GM12892 (cell line): Measurements from ENCODE around the gene COX8C.

Experiments
- DNase-seq: peaks from one replicate; pipeline ENCODE4 v3.0.0; 2011; ENCODE audit not compliant: insufficient read length
- FAIRE-seq: peaks from 2 replicates; lab custom pipeline; 2011; peaks lifted over from hg19 to GRCh38; lab: Jason Lieb, UNC
- POLR2A ChIP-seq: IDR thresholded peaks from 2 replicates; pipeline ENCODE4 v1.6.1; 2011; ENCODE audit warnings: low read depth, low read length, control low read depth
- POLR2AphosphoS5 ChIP-seq: IDR thresholded peaks from 2 replicates; pipeline ENCODE4 v1.6.1; 2011; ENCODE audit warnings: low read depth, low read length, control low read depth
- TAF1 ChIP-seq: IDR thresholded peaks from 2 replicates; pipeline ENCODE4 v1.6.1; 2011; ENCODE audit warnings: low read depth, mild to moderate bottlenecking, control low read depth, low read length, borderline replicate concordance

The COX8C gene

DNA sequence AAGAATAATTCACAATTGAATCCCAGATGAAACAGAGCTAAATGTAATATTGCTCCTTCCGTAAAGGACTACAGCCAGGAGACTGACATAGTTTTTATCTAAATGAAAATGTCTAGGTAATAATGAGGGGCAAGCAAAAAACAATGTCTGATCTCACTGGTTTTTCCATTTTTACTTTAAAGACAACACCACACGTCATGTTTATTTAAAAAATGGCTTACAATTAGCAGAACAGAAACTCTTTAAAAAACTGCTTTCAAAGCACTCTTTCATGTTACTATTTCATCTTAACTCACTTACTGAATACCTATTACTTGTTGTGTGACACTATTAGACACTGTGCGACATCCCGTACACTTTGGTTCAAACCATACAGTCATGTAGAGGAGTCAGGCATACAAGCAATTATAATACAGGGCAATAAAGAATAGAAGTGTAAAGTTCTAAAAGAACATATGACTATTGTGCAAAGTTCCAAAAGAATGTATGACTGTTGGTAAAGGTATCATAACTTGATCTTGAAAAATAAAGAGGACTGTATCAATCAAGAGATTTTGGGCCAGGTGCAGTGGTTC lies 23.3 kb upstream of the COX8C start:
- TF ChIP-seq TAF1 (no peak), POLR2A (no peak), POLR2AphosphoS5 (no peak)
- FAIRE-seq: peak; percentile 30
- DNase-seq: no peak

DNA sequence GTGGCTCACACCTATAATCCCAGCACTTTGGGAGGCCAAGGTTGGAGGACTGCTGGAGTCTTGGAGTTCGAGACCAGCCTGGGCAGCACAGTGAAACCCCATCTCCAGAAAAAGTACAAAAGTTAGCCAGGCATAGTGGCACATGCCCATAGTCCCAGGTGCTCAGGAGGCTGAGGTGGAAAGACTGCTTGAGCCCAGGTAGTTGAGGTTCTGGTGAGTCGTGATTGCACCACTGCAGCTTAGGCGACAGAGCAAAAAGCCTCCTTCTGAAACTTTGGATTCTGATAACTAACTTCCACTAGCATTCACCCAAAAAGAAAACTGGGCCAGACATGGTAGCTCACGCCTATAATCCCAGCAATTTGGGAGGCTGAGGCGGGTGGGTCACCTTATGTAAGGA lies 20.8 kb upstream of the COX8C start:
- TF ChIP-seq POLR2A (no peak), TAF1 (no peak), POLR2AphosphoS5 (no peak)
- FAIRE-seq (no peak), DNase-seq (no peak)

DNA sequence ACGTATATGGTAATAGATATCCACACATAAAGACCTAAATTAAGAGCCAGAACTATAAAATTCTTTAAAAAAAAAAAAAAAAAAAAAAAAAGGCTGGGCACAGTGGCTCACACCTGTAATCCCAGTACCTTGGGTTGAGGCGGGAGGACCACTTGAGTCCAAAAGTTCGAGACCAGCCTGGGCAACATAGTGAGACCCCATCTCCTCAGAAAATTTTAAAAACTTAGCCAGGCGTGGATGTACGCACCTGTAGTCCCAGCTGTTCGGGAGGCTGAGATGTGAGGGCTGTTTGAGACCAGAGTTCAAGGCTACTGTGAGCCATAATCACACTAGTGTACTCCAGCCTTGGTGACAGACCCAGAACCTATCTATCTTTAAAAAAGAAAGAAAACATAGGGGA lies 18.4 kb upstream of the COX8C start:
- TF ChIP-seq POLR2AphosphoS5: no peak
- no peak for TF ChIP-seq TAF1
- TF ChIP-seq POLR2A: no peak
- FAIRE-seq: no peak

DNA sequence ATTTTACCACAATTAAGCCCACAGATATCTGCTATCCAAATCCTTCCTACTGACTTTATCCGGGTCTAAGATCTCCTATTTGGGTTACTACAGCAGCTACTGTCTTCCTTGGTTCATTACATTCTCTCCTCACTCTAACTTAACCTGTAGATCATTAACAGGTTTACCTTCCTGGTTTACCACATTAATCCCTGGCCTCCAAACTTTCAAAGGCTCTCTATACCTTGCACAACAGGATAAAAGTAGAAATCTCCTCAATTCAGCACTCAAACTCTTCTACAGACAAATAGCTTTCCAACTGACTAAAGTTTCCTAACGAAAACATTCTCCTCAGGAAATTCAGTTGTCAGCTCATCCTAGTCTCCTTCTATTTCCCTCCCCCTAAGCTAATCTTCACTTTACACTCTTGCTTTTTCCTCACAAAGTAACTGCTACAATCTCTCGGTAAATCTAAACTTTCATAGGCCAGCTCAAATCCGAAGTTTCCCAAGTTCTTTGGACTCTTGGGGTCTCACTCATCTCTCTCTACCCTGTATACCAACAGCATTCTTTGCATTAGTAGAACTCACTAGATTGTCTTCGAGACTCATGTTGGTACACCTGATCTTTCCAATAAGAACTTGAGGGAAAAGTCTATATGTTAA lies 16.9 kb upstream of the COX8C start:
- DNase-seq (no peak), FAIRE-seq (no peak)
- TF ChIP-seq POLR2A (no peak), TAF1 (no peak), POLR2AphosphoS5 (no peak)

More for the DNA sequence above, 18.4 kb upstream of the COX8C start:
- no peak for DNase-seq

DNA sequence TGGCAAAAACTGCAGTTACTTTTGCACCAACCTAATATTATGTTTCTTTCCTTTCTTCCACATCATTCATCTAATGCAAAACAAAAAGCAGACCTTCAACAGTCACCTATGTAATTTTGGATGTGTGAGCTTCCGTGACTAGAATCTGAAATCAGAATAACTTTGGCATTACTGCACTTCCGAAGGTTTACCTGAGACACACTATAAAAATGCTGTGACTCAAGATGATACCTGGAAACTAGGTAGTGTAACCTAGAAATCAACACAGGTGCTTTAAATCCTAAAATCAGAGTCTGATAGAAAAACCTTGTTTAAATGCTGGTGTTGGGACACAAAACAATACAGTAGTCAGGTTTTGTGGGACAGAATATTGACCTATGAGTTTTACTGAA lies 16.4 kb upstream of the COX8C start:
- TF ChIP-seq TAF1: no peak
- TF ChIP-seq POLR2A: no peak
- TF ChIP-seq POLR2AphosphoS5: no peak
- no peak for DNase-seq
- FAIRE-seq: no peak

DNA sequence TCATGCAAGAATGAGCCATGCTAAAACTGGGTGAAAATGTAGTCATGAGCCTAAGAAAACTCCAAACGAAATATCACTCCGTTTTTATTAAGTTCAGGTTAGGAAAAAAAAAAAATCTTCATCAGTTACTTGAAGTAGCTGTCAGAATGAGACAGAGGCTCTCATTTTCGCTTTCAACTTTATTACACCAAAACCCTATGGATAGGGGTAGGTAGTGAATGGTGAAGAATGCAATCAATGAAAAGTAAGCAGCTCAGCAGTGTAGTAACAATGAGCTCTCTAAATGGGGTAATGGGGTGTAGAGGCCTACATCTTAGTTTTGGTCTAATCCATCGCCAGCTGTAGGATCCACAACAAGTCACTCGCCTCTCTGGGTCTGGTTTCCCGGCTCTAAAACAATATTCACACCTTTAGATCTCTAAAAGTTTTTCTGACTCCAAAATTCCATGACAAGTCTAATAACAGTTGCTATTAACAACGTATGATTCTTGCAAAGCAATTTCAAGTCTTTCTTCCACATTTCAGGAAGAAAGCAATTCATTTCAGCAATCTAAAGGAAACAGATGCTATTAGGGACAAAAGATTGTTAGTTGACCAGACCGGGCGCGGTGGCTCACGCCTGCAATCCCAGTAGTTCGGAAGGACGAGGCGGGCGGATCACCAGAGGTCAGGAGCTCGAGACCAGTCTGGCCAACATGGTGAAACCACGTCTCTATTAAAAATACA lies 15.8 kb upstream of the COX8C start:
- no peak for DNase-seq
- no peak for TF ChIP-seq TAF1
- no peak for TF ChIP-seq POLR2A
- TF ChIP-seq POLR2AphosphoS5: no peak
- peak; percentile 46 for FAIRE-seq

DNA sequence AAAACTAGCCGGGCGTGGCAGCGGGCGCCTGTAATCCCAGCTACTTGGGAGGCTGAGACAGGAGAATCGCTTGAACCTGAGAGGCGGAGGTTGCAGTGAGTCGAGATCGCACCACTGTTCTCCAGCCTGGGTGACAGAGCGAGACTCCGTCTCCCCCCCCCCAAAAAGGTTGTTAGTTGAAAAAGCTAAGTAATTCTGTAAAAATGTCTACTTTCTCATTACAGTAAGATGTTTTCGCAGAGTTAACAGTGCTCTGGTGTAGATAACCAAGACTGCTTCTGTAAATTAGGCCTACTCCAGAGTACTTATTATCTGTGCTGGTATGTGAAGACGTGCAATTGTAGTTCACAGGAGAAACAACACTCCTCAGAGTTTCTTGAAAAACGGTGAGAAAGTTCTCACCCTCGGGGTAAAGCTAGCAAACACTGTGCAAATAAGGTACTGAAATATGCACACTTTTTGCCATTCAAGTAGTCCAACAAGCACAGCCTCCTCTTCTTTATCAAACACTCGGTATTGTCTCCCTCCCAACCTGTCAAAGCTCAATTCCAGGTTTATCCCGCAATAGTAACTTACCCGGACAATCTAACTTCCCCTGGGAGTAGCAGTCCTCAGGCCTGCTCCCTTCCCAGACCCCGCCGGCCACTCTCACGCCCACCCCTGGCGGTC lies 15.1 kb upstream of the COX8C start:
- TF ChIP-seq POLR2A (no peak), POLR2AphosphoS5 (no peak), TAF1 (no peak)
- FAIRE-seq: no peak
- DNase-seq: no peak

DNA sequence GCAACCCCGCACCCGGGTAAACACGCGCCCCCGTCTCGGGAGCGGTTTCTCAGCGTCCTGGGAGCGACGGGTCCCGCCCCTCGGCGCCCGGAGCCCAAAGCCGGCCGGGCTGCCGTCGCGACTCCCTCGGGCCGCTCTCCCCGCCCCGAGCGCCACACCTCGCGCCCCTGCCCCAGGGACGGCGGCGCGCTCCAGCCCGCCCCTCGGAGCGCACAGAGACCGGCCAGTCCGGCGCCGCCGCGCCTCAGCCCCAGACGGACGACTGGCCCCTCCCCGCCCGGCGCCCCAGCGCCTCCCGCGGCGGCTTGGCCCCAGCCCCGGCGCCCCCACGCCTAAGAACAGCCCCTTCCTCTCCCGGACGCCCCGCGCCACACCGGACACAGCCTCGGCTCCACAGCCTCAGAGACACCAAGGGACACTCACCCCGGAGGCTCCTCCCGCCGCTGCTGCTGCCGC lies 14.6 kb upstream of the COX8C start:
- no peak for TF ChIP-seq POLR2A
- no peak for TF ChIP-seq TAF1
- no peak for TF ChIP-seq POLR2AphosphoS5
- FAIRE-seq (no peak), DNase-seq (peak; percentile 38)

DNA sequence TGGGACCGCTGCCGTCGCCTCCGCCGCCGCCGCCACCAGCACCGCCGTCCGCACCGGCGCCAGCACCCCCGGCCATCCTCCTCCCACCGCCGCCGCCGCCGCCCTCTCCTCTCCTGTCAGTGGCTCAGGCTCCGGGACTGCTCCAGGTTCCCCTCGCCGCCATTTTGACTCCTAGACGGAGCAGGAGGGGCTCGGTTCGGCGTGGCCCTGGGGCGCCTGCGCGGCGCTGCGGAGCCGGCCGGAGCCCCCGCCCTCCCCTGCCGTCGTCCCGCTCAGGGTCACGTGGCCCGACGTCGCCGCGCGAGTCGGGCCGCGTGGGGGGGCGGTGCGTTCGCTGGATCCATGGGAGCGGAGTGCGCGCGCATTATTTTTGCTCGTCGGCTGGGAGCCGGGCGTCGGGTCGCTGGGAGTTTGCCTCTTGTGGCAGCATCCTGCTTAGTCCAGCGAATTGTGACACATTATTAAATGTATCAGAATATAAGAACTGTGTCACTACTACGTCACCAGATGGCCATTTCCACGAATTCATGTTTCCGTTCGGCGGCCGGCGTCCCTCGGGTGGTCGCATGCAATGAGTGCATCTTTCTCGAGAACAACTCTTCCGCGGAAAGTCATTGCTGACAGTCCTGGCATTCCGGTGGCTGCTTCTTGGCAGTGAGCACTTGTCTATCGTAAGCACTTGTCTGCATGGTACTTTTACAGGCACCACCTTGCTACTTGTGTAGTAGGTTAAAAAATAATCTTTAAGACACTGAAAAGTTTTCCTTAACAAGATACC lies 13.9 kb upstream of the COX8C start, which contains the start of gene BTBD7:
Gene BTBD7, minus strand, starts transcription at position 184 of the 778 bp plus-strand sequence. CDS start 36,985 bp downstream, outside the sequence.
- TF ChIP-seq POLR2A (peak; percentile 67), TAF1 (peak; percentile 77; the same call in 1 of the 2 replicates), POLR2AphosphoS5 (peak; percentile 69; the same call in 1 of the 2 replicates)
- peak; percentile 94 for FAIRE-seq
- peak; percentile 91 for DNase-seq

DNA sequence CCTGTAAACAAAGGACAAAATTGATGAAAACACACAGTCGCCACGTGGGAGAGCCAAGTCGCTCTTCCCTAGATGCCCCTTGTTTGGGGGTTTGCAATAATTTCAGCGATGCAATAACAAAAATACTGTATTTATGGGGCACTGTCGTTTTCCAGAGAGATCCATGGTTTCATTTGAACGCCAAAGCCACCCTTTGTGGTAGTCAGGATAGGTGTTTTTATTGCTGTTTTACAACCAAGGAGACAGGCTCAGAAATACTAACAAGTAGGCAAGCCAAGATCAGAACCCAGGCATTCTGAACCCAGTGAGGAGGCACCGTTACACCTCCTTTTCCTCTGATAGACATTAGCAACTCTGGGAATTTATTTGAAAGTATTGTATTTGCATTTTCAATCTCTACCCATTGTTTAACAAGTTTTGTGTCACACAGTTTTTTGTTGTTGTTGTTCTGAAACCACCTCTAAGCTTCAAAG lies 13.3 kb upstream of the COX8C start:
- no peak for TF ChIP-seq TAF1
- no peak for TF ChIP-seq POLR2A
- TF ChIP-seq POLR2AphosphoS5: no peak
- DNase-seq: no peak
- no peak for FAIRE-seq
